BLaER1 (cell line): ENCODE measurements around the gene RASL10A.

Source experiments
- H3K27ac ChIP-seq: shearing (Covaris generic); formaldehyde crosslinking; 2 replicates; pipeline ENCODE4 v1.8.1; 2022
- H3K27me3 ChIP-seq: shearing (Covaris generic); formaldehyde crosslinking; 2 replicates; pipeline ENCODE4 v1.8.1; 2022
- H3K36me3 ChIP-seq: shearing (Covaris generic); formaldehyde crosslinking; 2 replicates; pipeline ENCODE4 v1.8.1; 2022
- H3K4me1 ChIP-seq: shearing (Covaris generic); formaldehyde crosslinking; 2 replicates; pipeline ENCODE4 v1.8.1; 2022
- H3K4me2 ChIP-seq: shearing (Covaris generic); formaldehyde crosslinking; 2 replicates; pipeline ENCODE4 v1.8.1; 2022
- H3K4me3 ChIP-seq: shearing (Covaris generic); formaldehyde crosslinking; 2 replicates; pipeline ENCODE4 v1.8.1; 2022
- H3K9ac ChIP-seq: shearing (Covaris generic); formaldehyde crosslinking; 2 replicates; pipeline ENCODE4 v1.8.1; 2022
- H3K9me3 ChIP-seq: shearing (Covaris generic); formaldehyde crosslinking; 2 replicates; pipeline ENCODE4 v1.8.1; 2022
- H4K20me1 ChIP-seq: shearing (Covaris generic); formaldehyde crosslinking; 2 replicates; pipeline ENCODE4 v1.8.1; 2022
- Cebpa-rat ChIP-seq: shearing (Covaris generic); IDR thresholded peaks from 2 replicates; pipeline ENCODE4 v1.8.1; 2022

Gene RASL10A

GRCh38 chr22:29341056-29341848, 25.8 kb upstream of the RASL10A start:
- Histone ChIP-seq H4K20me1 (peaks cover 38% of the 10 kb centered on the region; the same call in 1 of the 2 replicates), H3K9ac (0 out of 2 replicates have a peak overlapping the region, but pooled peaks have one; percentile 38), H3K4me1 (peaks cover 89% of the 10 kb centered on the region), H3K36me3 (peaks cover 83% of the 10 kb centered on the region), H3K27ac (peak overlapping the region; percentile 78), H3K9me3 (no peaks in the 10 kb centered on the region), H3K4me2 (peak overlapping the region; percentile 77), H3K27me3 (no peaks in the 10 kb centered on the region), H3K4me3 (no peak overlapping the region)
- no peak for TF ChIP-seq Cebpa-rat

GRCh38 chr22:29340566-29340965, 25.1 kb upstream of the RASL10A start:
- H3K36me3 ChIP-seq: peaks cover 82% of the 10 kb centered on the region

GRCh38 chr22:29339381-29340235, 24.1 kb upstream of the RASL10A start:
- Histone ChIP-seq H3K9ac (no peak overlapping the region; the same call in 1 of the 2 replicates), H3K36me3 (peaks cover 73% of the 10 kb centered on the region), H3K4me3 (no peak overlapping the region), H3K27ac (peak overlapping the region; percentile 32; the same call in 1 of the 2 replicates), H4K20me1 (peaks cover 48% of the 10 kb centered on the region; the same call in 1 of the 2 replicates), H3K4me2 (peak overlapping the region; percentile 57), H3K27me3 (no peaks in the 10 kb centered on the region), H3K4me1 (peaks cover 100% of the 10 kb centered on the region), H3K9me3 (no peaks in the 10 kb centered on the region)
- TF ChIP-seq Cebpa-rat: no peak

More at GRCh38 chr22:29340566-29340965, 25.1 kb upstream of the RASL10A start:
- Histone ChIP-seq H4K20me1 (peaks cover 45% of the 10 kb centered on the region; the same call in 1 of the 2 replicates), H3K27ac (peak overlapping the region; percentile 32), H3K4me1 (peaks cover 95% of the 10 kb centered on the region), H3K27me3 (no peaks in the 10 kb centered on the region), H3K4me2 (peak overlapping the region; percentile 57), H3K4me3 (no peak overlapping the region), H3K9ac (no peak overlapping the region; the same call in 1 of the 2 replicates), H3K9me3 (no peaks in the 10 kb centered on the region)
- no peak for TF ChIP-seq Cebpa-rat

GRCh38 chr22:29338398-29338797, 22.9 kb upstream of the RASL10A start:
- H3K9ac ChIP-seq: no peak overlapping the region
- no peak overlapping the region for H3K27ac ChIP-seq
- H3K27me3 ChIP-seq: no peaks in the 10 kb centered on the region
- H3K4me3 ChIP-seq: no peak overlapping the region
- H4K20me1 ChIP-seq: peaks cover 47% of the 10 kb centered on the region; the same call in 1 of the 2 replicates
- no peak for TF ChIP-seq Cebpa-rat
- H3K36me3 ChIP-seq: peaks cover 63% of the 10 kb centered on the region
- peak overlapping the region; percentile 84 for H3K4me2 ChIP-seq
- no peaks in the 10 kb centered on the region for H3K9me3 ChIP-seq
- peaks cover 100% of the 10 kb centered on the region for H3K4me1 ChIP-seq

- peak overlapping the region; percentile 84 for H3K4me2 ChIP-seq
- peaks cover 63% of the 10 kb centered on the region for H3K36me3 ChIP-seq
- no peaks in the 10 kb centered on the region for H3K27me3 ChIP-seq
- H3K9me3 ChIP-seq: no peaks in the 10 kb centered on the region
- peak overlapping the region; percentile 28 for H3K27ac ChIP-seq
- H4K20me1 ChIP-seq: peaks cover 40% of the 10 kb centered on the region; the same call in 1 of the 2 replicates
- H3K9ac ChIP-seq: no peak overlapping the region
- H3K4me3 ChIP-seq: no peak overlapping the region
- no peak for TF ChIP-seq Cebpa-rat
- H3K4me1 ChIP-seq: peaks cover 100% of the 10 kb centered on the region
Observed at GRCh38 chr22:29337631-29338284, 22.3 kb upstream of the RASL10A start.

GRCh38 chr22:29336751-29337490, 21.4 kb upstream of the RASL10A start:
- Histone ChIP-seq H3K4me1 (peaks cover 100% of the 10 kb centered on the region), H3K9me3 (no peaks in the 10 kb centered on the region), H3K4me3 (no peak overlapping the region), H3K36me3 (peaks cover 63% of the 10 kb centered on the region), H3K27me3 (no peaks in the 10 kb centered on the region), H3K4me2 (peak overlapping the region; percentile 84), H4K20me1 (peaks cover 34% of the 10 kb centered on the region; the same call in 1 of the 2 replicates), H3K9ac (no peak overlapping the region), H3K27ac (peak overlapping the region; percentile 28)
- no peak for TF ChIP-seq Cebpa-rat

- peaks cover 100% of the 10 kb centered on the region for H3K4me1 ChIP-seq
- peaks cover 62% of the 10 kb centered on the region for H3K36me3 ChIP-seq
- no peaks in the 10 kb centered on the region for H3K9me3 ChIP-seq
- peaks cover 28% of the 10 kb centered on the region; the same call in 1 of the 2 replicates for H4K20me1 ChIP-seq
- peak overlapping the region; percentile 79 for H3K4me2 ChIP-seq
- H3K4me3 ChIP-seq: no peak overlapping the region
- H3K9ac ChIP-seq: no peak overlapping the region; the same call in 1 of the 2 replicates
- no peaks in the 10 kb centered on the region for H3K27me3 ChIP-seq
- H3K27ac ChIP-seq: peak overlapping the region; percentile 51
- TF ChIP-seq Cebpa-rat: no peak
Observed at GRCh38 chr22:29335656-29336055, 20.2 kb upstream of the RASL10A start.

GRCh38 chr22:29334696-29335344, 19.3 kb upstream of the RASL10A start:
- peak overlapping the region; percentile 79 for H3K4me2 ChIP-seq

More at GRCh38 chr22:29334696-29335344, 19.3 kb upstream of the RASL10A start:
- Histone ChIP-seq H3K27ac (peak overlapping the region; percentile 84), H4K20me1 (peaks cover 28% of the 10 kb centered on the region; the same call in 1 of the 2 replicates), H3K27me3 (no peaks in the 10 kb centered on the region), H3K9ac (peak overlapping the region; percentile 17; the same call in 1 of the 2 replicates), H3K9me3 (no peaks in the 10 kb centered on the region), H3K4me3 (no peak overlapping the region), H3K36me3 (peaks cover 62% of the 10 kb centered on the region), H3K4me1 (peaks cover 100% of the 10 kb centered on the region)
- no peak for TF ChIP-seq Cebpa-rat
